ENCODE measurements around the gene NR3C2.
"Not testable (repeated sequence)": the region's sequence is repeated elsewhere in the genome, so short reads cannot be mapped to it uniquely, and the experiment has no call there.

Gene NR3C2

DNA sequence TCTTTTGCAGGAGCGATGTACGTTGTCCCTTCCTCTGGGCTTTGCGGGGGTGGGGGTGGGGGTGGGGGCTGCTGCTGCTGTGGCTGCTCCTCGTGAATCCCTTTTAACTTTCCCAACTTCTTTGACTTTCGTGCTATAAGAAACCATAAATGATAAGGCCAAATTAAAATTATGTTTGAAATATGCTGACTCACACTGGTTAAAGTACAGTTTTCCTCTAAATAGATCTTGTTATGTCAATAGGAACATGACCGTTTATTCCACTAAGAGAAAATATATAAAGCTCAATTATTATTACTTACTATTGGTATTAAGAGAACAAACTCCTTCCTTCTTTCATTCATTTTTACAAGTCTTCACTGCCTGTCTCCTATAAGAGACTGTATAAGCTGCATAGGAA lies 287.4 kb downstream of the NR3C2 start:
- DNase-seq, result no peak

DNA sequence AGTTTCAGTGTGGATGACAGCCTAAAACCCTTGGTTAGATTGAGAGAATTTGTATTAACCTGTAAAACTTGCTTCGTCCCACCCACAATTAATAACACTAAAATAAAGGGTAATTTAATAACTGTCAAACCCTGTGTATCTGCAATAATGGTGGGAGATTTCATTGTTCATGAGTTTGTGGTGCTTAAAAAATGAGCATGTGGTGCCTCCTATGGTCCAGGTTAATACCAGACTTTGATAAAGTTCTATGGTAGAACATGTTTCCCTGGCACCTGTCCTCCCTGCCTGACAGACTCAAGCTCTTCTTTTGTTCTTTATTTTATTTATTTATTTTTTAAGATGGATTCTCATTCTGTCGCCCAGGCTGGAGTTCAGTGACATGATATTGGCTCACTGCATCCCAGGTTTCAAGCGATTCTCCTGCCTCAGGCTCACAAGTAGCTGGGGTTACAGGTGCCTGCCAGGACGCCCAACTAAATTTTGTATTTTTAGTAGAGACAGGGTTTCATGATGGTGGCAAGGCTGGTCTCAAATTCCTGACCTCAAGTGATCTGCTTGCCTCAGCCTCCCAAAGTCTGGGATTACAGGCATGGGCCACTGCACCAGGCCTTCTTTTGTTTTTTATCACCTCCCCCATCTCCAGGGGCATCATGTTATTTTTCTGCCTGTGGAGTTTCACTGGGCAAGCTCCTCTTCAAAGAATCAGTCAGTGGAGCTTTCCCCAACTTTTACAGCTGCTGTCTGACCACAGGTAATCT lies 289.2 kb downstream of the NR3C2 start:
- no peak for DNase-seq

DNA sequence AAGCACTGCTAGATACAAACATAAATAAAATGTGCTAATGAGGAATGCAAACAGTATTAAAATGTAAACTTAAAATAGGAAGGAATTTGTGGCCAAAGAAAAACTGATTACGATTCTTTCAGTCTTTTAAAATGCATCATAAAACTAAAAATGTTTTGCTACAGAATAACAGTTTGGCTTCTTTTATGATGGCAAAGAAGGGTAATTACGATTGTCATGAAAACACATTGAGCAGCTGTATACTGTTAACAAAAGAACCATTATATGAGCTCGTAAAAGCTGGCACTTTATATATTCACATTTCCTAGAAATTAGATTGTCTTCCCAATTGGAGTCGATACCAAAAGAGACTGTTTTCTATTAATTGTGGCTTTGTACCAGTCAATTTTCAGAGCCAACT lies 290.4 kb downstream of the NR3C2 start:
- DNase-seq, result no peak

DNA sequence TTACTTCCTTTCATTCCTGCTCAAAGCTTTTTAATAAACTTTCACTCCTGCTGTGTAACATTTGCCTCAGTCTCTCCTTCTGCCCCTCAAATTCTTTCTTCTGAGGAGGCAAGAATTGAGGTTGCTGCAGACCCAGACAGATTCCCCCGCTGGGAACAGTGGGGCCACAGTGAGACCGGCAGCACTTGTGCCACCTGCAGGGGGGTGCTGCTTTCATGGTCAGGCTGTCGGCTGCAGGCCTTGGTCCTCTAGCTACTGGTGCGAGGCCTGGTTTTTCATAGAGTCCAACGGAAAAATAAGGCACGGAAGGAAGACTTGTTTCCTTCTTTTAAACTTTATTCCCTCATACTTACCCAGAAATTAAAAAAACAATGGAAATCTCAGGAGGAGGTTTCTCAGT lies 296.7 kb downstream of the NR3C2 start:
- DNase-seq, result no peak

DNA sequence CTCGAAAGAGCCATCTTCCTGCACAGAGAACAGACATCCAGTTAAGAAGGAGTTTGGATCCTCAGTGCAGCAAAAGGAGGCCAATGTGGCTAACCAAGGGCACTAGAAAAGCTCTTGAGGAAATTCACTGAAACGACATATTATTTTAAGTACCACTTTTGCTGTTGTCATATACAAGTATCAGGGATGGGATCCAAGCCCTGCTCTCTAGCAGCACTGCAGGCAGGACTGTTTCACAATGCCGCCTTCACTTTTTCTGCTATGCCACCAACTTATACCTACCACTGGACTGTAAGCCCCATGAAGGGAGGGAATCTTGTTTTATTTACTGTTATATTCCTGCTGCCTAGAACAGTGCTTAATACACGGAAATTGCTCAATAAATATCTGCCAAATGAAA lies 299.0 kb downstream of the NR3C2 start:
- DNase-seq, result no peak

DNA sequence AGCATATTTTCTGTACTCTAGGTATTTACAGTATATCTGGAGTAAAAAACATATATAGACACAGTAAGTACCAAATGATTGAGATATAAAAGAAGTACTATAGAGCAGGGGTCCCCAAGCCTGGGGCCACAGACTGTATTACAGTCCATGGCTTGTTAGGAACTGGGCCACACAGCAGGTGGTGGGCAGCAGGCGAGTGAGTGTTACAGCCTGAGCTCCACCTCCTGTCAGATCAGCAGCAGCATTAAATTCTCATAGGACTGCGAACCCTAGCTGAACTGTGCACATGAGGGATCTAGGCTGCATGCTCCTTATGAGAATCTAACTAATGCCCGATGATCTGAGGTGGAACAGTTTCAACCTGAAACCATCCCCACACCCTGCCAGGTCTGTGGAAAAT lies 300.7 kb downstream of the NR3C2 start:
- no peak for DNase-seq

DNA sequence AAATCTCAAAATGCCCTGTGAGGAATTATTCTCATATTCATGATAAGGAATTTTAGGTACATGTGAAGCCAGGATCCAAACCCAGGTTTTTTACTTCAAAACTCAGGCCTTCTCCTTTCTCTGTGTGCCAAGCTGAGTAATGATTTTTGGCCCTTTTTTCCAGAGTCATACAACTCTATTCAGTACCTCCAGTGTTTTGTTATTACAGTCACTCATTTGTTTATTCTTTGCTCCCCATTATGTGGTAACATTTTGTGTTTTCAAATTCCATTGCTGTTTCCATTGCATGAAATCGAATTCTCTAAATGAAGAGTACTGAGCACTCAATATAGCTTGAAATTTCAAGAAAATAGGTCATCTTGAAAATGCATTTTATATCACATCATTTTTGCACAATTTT lies 315.4 kb downstream of the NR3C2 start:
- DNase-seq, result no peak

DNA sequence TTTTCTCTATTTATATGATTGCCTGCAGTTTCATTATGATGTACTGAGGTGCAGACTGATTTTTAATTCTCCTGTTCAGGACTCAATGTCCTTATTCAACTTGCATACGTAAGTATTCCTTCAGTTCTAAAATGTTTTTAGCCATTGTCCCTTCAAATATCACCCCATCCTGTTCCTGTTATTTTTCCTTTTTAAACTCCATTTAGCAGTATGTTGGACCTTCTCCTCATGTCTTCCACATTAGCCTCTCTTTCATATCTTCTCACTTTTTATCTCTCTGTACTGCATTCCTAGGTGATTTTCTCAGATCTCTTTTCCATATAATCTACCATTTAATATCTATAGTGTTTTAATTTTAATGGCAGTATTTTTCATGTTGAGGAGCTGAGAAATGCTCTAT lies 317.7 kb downstream of the NR3C2 start:
- DNase-seq, result no peak

DNA sequence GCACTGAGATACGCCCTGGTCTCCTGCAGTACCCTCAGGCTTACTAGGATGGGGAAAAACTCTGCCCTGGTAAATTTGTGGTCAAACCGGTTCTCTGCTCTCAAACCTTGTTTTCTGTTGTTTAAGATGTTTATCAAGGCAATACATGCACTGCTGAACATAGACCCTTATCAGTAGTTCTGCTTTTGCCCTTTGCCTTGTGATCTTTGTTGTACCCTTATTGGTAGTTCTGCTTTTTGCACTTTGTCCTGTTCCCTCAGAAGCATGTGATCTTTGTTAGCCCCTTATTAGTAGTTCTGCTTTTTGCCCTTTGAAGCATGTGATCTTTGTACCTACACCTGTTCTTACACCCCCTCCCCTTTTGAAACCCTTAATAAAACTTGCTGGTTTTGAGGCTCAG lies 319.1 kb downstream of the NR3C2 start:
- DNase-seq, result not testable (repeated sequence)

DNA sequence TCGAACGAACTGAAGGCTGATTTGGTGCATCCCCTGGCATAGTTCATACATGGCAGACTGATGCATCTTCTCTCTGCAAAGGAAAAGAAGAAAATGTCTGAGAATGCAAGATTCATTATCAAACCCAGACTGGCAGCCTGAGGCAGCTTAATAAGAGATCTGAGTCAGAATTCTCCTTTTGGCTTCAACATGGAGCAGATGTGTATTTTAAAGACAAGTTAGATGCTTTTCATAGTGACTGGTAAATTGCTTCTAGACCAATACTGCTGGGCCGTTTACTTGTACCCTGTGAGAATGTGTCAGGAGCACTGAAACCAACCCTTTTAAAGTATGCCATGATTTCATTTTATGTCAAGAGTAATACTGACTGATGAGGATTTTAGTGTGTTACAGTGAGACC lies 322.0 kb downstream of the NR3C2 start:
- DNase-seq, result no peak

DNA sequence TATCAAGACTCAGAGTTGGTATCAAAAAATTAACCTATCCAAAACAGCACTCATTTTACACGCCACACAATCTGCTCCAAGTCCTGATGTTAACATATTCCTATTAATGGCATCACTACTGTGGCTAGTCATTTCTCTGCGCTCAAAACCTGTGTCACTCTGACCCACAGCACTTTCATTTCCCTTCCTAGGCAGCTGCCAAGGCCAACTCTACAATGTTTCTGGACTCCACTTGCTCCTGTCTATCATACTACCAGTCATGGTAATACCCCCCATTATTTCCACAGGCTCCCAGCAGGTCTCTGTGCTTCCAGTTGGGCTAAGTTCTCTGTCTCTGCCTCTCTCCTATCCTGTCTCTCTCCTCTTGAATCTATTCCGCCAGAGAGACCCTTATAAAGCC lies 323.6 kb downstream of the NR3C2 start:
- no peak for DNase-seq

DNA sequence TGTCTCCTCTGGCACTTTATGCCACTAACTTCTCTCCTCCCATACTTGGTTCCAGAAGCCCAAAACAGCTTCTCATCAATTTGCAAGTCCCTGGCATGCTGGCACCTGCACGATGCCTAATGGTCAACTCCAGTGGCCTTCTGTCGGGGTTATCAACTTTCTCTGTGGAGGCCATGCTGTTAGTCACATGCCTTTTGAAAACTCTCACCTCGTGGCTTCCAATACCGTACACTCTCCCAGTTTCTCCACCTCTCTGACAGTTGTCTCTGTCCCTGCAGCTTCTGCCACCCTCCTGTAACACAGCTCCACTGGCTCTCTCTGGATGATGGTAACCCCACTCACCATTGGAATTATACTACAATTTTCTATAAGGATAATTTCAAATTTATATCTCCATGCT lies 324.0 kb downstream of the NR3C2 start:
- DNase-seq, result no peak

DNA sequence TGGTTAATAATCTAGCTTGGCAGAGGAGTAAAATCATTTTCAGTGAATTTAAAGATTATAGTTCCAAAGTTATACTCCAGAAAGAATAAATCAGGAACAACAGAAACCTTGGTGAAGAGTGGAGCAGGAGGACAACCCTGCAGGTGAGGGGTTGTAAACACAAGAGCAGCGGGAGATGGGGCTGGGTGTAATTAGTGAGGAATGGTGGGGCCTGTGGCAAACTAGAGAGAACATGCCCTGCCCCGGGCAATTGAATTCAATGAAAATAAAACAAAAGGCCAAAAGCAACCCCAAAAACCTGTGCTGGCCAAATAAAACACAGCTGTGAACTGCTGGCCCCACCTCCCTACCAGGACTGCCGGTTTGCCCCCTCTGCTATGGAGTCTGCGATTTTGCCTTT lies 325.2 kb downstream of the NR3C2 start:
- no peak for DNase-seq

DNA sequence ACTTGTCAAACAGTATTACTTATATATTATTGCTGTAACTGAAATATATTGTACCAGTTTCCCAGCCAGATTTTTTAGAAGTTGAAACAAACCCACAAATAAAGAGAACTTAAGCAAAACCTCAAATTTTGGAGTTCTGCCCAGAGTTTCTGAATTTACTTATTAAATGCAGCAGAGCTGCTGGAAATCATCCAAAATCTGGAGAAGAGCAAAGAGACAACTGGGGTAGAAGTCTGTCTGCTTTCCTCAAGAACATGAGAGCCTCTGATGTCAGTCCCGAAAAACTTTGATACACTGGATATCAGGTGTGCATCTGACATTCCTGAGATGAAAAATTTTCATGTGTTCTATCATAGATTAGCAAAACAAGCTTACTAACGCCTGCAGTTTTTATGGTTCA lies 325.9 kb downstream of the NR3C2 start:
- no peak for DNase-seq

DNA sequence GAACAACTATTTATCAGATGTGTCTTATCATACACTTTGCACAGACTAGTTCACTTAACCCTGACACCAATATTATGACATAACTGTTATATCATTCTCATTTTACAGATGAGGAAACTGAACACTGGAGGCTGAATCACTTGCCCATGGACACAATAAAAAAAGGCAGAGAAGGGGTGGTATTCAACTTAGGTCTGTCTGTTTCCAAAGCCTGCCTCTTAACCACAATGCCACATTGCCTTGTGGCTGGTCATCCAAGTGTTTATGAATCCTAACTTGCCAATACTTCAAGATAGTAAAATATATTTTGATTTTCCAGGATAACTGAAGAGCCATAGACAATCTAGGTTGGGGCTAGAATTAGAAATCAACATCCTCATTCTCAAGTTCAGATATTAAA lies 327.8 kb downstream of the NR3C2 start:
- no peak for DNase-seq

DNA sequence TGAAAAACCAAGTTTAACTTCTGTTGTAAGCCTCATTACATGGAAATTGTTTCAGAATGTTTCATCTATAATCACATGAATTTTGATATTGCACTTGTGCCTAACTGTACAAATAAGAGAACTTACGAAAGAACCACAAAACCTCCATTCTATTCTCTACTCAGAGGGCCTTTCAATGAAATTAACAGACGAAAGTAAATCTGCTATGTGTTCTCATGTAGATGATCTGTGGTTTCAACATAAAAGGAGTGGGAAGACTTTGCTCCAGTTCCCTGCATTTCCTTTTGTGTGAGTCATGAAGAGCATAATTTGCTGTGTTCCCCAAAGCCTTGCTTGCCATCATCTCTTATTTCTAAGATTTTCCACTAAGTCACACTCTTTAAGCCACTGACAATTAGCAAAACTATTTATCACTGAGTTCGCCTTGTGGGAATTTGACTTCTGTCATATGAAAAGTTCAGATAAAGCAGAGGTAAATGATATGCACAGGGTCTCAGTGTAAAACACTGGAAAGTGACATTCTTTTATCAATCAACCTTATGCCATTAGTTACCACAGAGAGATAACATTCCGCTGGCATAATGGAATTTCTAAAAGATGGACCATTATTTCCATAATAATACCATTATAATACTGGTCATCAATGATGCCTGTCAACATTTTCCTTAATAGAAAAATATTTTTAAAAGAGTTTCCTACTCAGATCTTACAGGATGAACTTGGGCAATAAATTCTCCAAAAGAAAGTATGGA lies 329.8 kb downstream of the NR3C2 start:
- no peak for DNase-seq

DNA sequence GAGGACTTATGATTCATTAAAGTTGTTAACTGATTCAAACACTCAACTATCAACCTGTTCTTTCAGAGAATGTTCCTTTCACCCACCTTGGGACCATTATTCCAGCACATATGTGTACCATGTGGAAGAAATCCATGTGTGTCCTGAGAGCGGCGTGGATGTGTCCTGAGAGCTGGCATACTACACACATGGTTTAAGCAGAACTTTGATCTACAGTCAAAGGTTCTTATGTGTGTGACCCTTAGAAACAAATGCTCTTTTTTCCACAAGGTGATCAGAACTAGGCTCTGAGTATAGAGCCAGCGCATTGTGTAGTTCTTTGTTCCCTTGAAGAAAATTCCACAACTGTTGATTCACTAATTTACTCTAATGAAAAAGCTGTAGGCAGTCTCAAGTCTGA lies 332.0 kb downstream of the NR3C2 start:
- DNase-seq, result no peak

DNA sequence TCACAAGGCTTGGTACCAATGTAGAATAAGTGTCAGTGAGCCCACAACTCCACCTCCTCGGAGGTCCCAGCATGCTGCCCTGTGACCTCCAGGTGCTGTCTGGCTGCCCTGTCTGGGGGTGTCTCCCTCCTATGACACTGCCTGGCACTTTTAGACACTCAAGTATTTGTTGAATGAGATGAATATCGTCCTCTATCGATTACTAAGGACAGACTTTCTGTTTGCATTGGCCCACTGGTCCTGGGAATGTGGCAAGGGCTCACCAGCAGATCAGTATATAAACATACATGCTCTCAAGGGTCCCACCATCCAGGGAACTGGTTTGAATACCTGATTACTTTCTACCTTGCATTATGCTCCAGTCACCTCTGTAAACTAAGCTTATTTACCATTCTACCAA lies 333.0 kb downstream of the NR3C2 start:
- DNase-seq, result no peak

DNA sequence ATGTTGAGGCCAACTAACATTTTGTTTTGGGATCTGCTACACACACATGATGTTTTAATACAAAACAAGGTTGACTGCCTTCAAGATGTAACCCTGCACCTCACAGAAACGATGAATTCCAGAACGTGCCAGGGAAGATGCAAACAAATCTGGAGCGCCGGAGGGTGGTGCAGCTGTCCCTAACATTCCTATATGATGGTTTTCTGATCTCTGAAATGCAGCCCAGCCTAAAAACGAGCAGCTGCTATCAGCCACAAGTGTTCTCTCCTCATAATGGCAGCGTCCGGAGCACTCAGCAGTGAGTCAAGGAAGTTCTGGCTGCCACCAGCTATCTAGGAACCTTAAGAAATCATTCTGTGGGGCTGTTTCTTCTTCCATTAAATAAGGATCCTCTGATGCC lies 333.4 kb downstream of the NR3C2 start:
- no peak for DNase-seq

DNA sequence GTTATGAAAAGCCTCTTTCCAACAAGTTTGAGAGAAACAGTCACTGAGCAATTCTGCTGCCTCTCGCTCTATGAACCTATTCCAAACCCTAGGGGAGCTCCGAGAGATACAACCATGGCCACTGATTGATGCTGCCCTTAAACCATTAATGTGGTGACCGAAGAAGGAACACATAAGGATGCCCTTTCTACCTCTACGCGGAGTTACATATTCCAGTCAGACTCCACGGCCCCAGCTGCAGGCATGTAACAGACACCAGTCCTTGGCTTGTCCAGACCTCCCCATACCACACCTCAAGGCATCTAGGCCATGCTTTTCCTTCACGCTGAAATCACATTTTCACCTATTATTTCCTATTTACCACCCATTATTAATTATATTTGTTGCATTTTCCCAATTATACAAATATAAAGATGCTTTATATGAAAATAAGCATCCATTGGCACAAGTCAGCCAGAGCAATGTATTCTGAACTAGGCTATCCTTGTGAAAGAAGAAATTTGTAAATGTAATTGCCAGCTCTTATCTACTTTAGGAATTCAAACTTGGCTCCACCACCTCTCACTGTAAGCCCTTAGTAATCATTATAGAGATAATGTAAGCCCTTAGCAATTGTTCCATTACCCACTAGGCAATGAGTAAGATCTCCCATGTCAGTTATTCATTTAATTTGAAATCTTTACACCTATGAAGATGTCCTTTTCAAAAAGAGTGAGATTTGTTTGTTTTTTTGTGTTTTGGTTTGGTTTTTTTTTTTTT lies 338.4 kb downstream of the NR3C2 start:
- no peak for DNase-seq

DNA sequence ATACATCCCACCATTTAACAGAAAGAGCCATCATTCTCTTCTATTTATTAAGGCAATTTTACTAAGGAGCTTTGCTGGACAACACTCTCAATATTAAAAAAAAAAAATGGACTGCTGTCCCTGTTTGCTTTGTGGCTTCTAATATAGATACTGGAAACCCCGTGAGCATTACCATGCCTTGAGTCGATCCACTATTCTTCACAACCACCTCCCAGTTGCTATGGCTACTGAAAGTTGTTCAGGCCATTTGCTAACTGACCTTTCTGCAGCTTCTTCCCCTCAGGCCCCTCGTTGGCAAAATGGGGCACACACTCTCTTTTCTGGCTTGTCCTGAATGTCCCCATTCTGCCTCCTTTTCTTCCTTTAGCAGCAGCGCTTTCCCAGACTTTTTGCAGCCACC lies 340.4 kb downstream of the NR3C2 start:
- peak; percentile 1 for DNase-seq

DNA sequence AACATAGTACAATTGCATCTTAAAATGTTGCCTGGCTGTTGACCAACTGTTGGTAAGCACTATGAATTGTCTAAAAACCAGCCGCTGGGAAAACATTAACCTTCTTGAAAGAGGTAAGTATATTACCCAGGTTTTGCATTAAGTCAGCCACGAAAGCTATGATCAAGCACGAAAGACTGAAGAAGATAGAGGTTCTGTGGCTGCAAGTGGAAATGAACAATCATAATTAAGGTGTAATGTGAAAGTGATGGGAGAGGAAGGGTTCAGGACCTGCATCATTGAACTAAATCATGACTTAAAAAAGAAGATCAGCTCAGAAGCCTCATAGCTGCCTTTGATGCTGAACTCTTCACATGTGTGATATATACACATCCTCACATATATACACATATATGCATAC lies 341.0 kb downstream of the NR3C2 start:
- no peak for DNase-seq

DNA sequence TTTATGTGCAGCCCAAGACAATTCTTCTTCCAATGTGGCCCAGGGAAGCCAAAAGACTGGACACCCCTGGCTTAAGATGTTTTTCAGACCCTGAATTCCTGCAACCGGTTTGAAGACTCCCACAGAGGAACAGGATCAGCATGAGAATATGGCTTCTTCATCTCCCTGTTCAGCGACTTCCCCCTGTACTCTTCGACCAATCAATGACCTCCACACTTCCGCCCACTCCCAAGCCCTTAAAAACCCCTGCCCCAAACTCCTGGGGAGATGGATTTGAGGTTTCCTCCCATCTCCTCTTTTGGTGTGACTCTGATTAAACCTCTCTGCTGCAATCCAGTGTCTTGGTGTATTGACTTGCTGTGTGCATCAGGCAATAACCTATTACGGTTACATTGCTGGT lies 344.4 kb downstream of the NR3C2 start:
- DNase-seq, result no peak

DNA sequence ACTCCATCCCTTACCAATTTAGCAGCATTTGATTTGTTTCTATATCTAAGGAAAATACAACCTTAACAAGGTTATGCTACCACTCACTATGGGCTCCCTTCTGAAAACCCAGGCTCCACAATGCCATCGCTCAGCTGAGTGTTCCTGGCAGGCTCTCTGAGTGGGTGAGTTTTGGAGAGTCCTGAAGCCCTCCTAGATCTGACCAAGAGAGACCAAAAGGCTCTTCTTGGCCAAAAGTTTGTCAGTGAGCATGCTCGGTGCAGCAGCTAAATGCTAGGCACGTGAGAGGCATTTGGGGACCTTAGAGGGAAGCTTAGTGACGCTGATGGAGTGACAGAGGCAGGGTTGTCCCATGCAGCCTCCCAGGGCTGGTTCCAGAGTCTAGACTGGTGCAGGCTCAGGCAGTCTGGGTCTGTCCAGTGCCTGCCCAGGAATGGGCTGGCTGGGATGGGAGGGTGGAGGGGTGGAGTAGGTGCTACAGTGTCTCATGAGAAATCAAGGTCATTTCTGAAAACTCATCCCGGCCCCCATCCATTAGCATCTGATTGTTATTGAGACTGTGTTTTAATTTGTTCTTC lies 346.8 kb downstream of the NR3C2 start:
- DNase-seq, result no peak

All from DMS53 (cell line).